NCI-H2227 (cell line): ENCODE results near the gene ATF7IP2.
"Not testable (repeated sequence)": the region's sequence is repeated elsewhere in the genome, so short reads cannot be mapped to it uniquely, and the experiment has no call there.

ENCODE experiments used
- DNase-seq: peaks from one replicate; lab custom pipeline; 2025; ENCODE audit not compliant: unreplicated experiment; lab: John Stamatoyannopoulos, UW

The ATF7IP2 gene

DNA sequence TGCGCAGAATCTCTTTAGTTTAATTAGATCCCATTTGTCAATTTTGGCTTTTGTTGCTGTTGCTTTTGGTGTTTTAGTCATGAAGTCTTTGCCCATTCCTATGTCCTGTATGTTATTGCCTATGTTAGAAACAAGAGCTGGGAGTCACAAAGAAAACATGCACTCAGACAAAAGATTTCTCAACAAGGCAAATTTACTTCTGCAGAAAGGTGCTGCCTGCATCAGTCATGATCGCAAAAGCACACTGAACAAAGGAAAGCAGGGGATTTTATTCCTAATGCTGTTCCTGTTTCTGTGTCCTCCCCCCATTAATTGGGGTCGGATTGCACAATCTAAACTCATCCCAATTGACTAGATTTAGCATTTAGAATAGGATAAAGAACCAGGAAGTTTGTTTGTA, 55.9 kb downstream of the ATF7IP2 start:
- no peak for DNase-seq

- DNase-seq = no peak
Measured at GRCh38 chr16:10447289-10447688, 61.4 kb downstream of the ATF7IP2 start.

DNA sequence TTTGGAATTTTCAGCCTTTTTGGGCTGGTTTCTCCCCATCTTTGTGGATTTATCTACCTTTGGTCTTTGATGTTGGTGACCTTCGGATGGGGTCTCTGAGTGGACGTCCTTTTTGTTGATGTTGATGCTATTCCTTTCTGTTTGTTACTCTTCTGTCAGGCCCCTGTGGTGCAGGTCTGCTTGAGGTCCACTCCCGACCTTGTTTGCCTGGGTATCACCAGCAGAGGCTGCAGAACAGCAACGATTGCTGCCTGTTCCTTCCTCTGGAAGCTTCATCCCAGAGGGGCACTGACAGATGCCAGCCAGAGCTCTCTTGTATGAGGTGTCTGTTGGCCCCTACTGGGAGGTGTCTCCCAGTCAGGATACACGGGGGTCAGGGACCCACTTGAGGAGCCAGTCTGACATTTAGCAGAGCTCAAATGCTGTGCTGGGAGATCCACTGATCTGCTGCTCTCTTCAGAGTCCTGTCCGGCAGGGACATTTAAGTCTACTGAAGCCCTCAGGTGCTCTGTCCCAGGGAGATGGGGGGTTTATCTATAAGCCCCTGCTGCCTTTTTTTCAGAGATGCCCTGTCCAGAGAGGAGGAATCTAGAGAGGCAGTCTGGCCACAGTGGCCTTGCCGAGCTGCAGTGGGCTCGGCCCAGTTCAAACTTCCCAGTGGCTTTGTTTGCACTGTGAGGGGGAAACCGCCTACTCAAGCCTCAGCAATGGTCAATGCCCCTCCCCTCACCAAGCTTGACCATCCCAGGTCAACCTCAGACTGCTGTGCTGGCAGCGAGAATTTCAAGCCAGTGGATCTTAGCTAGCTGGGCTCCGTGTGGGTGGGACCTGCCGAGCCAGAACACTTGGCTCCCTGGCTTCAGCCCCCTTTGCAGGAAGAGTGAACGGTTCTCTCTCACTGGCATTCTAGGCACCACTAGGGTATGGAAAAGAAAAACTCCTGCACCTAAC, 66.6 kb downstream of the ATF7IP2 start:
- not testable (repeated sequence) for DNase-seq

DNA sequence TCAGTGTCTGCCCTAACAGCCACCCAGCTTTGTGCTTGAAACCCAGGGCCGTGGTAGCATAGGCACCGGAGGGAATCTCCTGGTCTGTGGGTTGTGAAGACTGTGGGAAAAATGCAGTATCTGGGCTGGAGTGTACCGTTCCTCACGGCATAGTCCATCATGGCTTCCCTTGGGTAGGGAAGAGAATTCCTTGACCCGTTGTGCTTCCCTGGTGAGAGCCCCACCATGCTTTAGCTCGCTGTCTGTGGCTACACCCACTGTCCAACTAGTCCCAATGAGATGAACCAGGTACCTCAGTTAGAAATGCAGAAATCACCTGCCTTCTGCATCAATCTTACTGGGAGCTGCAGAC, 67.3 kb downstream of the ATF7IP2 start:
- no peak for DNase-seq

GRCh38 chr16:10465821-10466220, 80.0 kb downstream of the ATF7IP2 start:
- no peak for DNase-seq

DNA sequence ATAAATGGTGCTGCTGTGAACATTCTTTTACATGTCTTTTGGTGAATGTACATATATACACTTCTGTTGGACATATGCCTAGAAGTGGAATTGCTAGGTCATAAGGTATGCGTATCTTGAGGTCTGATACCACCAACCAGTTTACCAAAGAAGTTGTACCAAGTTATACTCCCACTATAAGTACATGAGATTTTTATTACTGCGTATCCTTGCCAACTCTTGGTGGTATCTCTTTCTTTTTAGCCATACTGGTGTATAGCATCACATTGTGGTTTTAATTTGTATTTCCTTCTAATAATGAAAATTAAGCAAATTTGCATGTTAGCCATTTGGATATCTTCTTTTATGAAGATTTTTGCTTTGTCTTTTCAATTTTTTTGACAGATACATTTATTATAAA, 80.5 kb downstream of the ATF7IP2 start:
- DNase-seq = no peak

GRCh38 chr16:10466861-10467260, 81.0 kb downstream of the ATF7IP2 start:
- DNase-seq = no peak

GRCh38 chr16:10476636-10477035, 90.8 kb downstream of the ATF7IP2 start:
- DNase-seq = not testable (repeated sequence)

DNA sequence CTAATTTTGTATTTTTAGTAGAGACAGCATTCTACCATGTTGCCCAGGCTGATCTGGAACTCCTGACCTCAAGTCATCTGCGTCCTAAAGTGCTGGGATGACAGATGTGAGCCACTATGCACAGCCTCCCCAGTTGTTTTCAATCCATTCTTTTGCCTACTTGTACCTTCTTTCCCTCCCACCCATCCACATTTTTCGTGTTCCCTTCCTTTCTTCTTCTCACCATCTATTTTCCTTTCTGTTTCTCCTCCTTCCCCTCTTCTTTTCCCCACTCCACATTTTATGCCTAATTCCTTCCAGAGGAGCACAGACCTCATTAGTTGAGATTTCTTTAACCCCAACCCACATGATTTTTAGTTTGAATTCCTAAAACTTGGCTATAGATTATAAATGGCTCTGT, 94.3 kb downstream of the ATF7IP2 start:
- DNase-seq = no peak

- DNase-seq = no peak
Measured at GRCh38 chr16:10485159-10485558, 99.3 kb downstream of the ATF7IP2 start.

- no peak for DNase-seq
Measured at GRCh38 chr16:10485698-10486382, 100.0 kb downstream of the ATF7IP2 start.

DNA sequence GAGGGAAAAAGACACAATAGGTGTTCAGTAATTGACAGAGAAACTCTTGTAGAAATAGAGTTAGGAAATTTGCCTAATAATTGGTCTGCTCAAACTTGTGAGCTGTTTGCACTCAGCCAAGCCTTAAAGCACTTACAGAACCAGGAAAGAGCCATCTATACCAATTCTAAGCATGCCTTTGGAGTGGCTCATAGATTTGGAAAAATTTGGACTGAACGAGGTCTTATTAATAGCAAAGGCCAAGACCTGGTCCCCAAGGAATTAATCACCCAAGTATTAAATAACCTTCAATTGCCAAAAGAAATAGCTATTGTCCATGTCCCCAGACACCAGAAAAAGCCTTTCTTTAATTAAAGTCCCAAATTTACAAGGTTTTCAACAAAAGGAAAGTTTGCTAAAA, 104.3 kb downstream of the ATF7IP2 start:
- no peak for DNase-seq

DNA sequence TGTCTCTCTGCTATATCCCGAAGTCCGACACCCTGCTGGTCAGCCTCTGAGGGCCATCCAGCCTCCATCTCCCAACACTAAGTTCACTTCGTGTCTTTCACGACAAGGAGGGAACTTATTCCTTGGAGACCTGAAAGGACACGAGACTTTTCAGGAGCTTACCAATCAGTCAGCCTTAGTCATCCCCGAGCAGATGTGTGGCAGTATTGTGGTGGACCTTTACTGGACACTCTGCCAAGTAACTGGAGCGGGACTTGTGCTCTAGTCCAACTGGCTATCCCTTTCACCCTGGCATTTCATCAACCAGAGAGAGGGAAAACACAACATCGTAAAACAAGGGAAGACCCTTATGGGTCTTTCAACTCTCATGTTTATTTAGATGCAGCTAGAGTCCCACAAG, 107.4 kb downstream of the ATF7IP2 start:
- no peak for DNase-seq

DNA sequence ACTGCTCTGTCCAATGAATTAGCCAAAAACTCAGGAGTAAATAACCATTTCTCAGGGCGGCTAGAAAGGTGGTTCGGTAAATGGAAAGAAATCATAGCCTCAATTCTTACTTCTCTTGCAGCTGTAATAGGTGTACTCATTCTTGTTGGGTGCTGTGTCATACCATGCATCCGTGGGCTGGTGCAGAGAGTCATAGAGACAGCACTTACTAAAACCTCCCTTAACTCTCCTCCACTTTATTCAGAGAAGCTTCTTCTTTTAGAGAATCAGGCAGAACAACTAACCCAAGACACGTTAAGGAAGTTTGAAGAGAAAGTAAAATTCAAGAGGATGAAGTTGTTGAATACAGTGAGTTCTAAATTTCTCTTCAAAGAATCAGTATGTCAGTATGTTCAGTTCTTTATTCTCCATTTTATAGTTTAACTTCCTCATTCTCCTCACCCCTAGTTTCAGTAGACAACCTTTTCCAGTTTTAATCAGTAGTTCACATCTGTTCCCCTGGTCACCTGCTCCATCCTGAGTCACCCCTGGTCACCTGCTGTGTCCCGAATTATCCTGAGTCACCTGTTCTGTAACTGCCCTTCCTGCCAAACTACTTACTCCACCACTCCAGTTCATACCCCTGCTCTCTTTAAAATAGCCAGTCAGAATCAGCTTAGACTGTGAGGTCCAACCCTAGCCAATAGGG, 108.6 kb downstream of the ATF7IP2 start:
- DNase-seq = no peak

DNA sequence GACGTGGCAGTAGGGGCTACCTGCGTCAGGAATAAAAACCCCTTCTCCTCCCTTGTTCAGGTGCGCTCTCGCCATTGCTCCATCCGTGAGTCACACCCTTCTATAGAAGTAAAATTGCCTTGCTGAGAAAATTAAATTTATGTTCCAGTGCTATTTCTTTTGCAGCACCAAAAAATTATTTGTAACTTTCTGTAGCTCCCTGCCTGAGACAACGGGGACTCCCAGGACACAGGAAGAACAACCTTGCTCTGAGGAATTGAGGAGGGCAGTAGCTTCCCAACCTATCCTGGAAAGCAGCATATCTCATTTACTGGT, 109.1 kb downstream of the ATF7IP2 start:
- no peak for DNase-seq

- DNase-seq = no peak
Measured at GRCh38 chr16:10497132-10498101, 111.6 kb downstream of the ATF7IP2 start.

DNA sequence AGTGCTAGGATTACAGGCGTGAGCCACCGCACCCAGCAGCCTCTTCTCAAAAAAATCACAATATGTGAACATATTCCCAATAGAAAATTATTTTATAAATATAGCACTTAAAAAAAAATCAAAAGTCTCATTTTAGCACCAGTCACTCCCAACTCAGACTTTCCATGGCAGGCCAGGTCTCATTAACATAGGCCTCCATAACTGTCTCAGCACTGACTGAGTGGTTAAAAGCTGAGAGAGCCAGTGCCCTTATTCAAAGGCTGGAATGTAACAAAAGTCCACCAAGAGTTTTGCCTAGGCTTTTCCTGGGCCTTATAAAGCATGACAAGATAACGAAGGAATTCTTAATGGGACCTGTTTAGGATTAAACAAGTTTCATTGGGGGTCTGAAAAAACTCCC, 114.7 kb downstream of the ATF7IP2 start:
- no peak for DNase-seq

DNA sequence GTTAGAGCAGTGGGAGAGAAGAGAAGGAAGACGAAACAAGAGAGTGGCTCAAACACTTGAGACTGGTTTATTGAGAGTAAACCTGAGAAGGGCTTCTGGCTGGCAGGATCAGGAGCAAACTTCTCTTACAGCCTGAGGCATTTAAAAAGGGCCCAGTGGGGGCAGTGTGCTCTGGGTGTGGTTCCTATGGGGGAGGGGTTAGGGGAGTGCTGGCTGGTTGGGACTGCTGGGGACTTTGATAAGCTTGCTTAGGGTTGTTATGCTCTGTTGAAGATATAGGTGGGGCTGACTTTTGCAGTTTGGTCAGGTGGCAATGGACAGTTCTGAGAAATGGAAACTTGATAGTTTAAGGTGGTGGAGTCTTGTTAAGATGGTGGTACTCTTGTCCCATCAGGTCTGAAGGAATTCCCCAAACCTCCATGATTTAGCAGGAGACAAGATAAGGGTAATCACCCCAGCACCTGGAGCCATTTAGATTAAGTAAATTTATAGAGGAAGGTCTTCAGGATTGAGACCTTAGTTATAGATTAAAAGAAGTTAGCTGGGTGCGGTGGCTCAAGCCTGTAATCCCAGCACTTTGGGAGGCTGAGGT, 115.3 kb downstream of the ATF7IP2 start:
- DNase-seq = no peak

DNA sequence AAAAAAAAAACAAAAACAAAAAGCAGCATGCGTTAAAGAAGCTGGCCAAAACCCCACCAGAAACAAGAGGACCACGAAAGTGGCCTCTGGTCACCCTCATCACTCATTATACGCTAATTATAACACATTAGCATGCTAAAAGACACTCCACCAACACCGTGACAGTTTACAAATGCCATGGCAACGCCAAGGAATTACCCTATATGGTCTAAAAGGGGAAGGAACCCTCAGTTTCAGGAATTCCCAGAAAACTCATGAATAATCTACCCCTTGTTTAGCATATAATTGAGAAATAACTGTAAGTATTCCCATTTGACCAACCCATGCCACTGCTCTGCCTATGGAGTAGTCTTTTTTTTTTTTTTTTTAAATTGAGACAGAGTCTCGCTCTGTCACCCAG, 116.9 kb downstream of the ATF7IP2 start:
- no peak for DNase-seq

DNA sequence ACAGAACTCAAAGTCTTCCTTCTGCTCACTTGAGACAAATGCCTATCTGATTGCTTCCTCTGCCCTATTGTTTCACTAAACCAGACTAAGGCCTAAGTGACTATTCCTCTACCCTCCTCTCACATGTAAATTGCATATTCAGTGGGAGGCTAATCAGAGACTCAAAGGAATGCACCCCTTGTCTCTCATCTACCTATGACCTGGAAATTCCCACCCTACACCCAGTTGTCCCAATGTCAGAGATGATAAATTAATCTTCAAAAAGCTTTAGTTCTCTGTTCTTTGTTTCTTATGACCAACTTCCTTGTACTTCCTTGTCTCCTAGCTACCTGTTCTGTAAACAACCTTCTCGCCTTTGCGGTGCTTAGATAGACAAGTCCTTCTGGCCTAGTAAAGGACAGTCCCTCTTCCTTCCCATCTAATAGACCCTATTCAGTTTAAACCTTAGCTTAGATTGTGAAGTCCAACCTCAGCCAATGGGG, 118.6 kb downstream of the ATF7IP2 start:
- no peak for DNase-seq
